Adrenal gland (tissue), 5 donors: ENCODE data around the gene SRSF9.

Experiments used
- CTCF ChIP-seq, 6 experiments: fragments of 450-650 bp in 4 of 6; fragments of 200-600 bp in 2 of 6; sonication (generic) in 1 of 6; IDR thresholded peaks; 1 replicate in 5 of 6; 2 replicates in 1 of 6; pipeline versions ENCODE4 v1.5.1 to v1.8.0; 2016 to 2021; ENCODE audit warnings: antibody characterized with exemption in 6 of 6, mild to moderate bottlenecking in 2 of 6, moderate library complexity in 1 of 6
- POLR2A ChIP-seq, 2 donors: fragments of 450-650 bp; IDR thresholded peaks; one replicate each; pipeline ENCODE4 v1.6.1; 2017; ENCODE audit warnings: antibody characterized with exemption in 2 of 2, mild to moderate bottlenecking in 2 of 2, moderate library complexity in 1 of 2
- donor health status: DM: no; HTN: no; CAD: no.

GRCh38 chr12:120489018-120489417 is 19.5 kb upstream of the SRSF9 start:
- TF ChIP-seq POLR2A (IDR thresholded peaks at IDR 0.05) (no peak), CTCF (IDR thresholded peaks at IDR 0.05) (no peak)
